A549 (cell line): ENCODE data around the gene PSG1.
"Not testable (repeated sequence)": the region's sequence is repeated elsewhere in the genome, so short reads cannot be mapped to it uniquely, and the experiment has no call there.

ENCODE experiments used
- CHD4 ChIP-seq: fragments of 200-600 bp; sonication (generic); IDR thresholded peaks from 2 replicates; pipeline ENCODE4 v1.6.1; 2016; ENCODE audit warnings: antibody characterized with exemption, mild to moderate bottlenecking, borderline replicate concordance
- FOSL2 ChIP-seq, 2 experiments: fragments of 450-650 bp in 1 of 2; fragments of >200 bp in 1 of 2; sonication (Bioruptor Twin) in 1 of 2; formaldehyde crosslinking; IDR thresholded peaks; 2 replicates each; pipeline versions ENCODE4 v1.5.0 to v1.6.1; 2016 to 2020; ENCODE audit warnings: mild to moderate bottlenecking in 1 of 2, moderate library complexity in 1 of 2
- HOXB13 ChIP-seq: fragments of 250-450 bp; sonication (Bioruptor Pico); IDR thresholded peaks from 2 replicates; pipeline ENCODE4 v1.5.0; 2020; ENCODE audit warnings: low read depth, mild to moderate bottlenecking, moderate library complexity
- KDM1A ChIP-seq: fragments of 200-600 bp; sonication (generic); IDR thresholded peaks from 2 replicates; pipeline ENCODE4 v1.6.1; 2016; ENCODE audit warnings: low read depth, mild to moderate bottlenecking
- MAX ChIP-seq: IDR thresholded peaks from 2 replicates; pipeline ENCODE4 v1.6.1; 2012
- MYC ChIP-seq: IDR thresholded peaks from 2 replicates; pipeline ENCODE4 v1.6.1; 2012; ENCODE audit warnings: mild to moderate bottlenecking, inconsistent platforms, low read length, improper control_type of control experiment, borderline replicate concordance
- NFE2L2 ChIP-seq: fragments of 150-350 bp; conservative IDR thresholded peaks from 2 replicates; pipeline ENCODE4 v1.6.1; 2014; ENCODE audit warnings: low read length
- POLR2A ChIP-seq: IDR thresholded peaks from 2 replicates; pipeline ENCODE4 v1.6.1; 2012; ENCODE audit warnings: mild to moderate bottlenecking, low read length
- RAD21 ChIP-seq, 2 experiments: fragments of >200 bp in 1 of 2; sonication (Bioruptor Twin) in 1 of 2; formaldehyde crosslinking in 1 of 2; IDR thresholded peaks in 1 of 2; conservative IDR thresholded peaks in 1 of 2; 2 replicates in 1 of 2; 3 replicates in 1 of 2; pipeline ENCODE4 v1.6.1; 2012 to 2018; ENCODE audit warnings: inconsistent platforms in 1 of 2
- RFX5 ChIP-seq: fragments of 450-650 bp; IDR thresholded peaks from 2 replicates; pipeline ENCODE4 v1.7.1; 2014; ENCODE audit warnings: antibody characterized with exemption, mild to moderate bottlenecking, moderate library complexity
- RNF2 ChIP-seq: fragments of 200-600 bp; sonication (generic); IDR thresholded peaks from 2 replicates; pipeline ENCODE4 v1.6.1; 2016; ENCODE audit warnings: low read depth, mild to moderate bottlenecking, antibody characterized with exemption, moderate library complexity, borderline replicate concordance
- SMC3 ChIP-seq: fragments of >200 bp; sonication (Bioruptor Twin); formaldehyde crosslinking; IDR thresholded peaks from 3 replicates; pipeline ENCODE4 v1.6.1; 2018; ENCODE audit warnings: inconsistent platforms
- TF ChIP-seq, protein P1 (sequence below): fragments of >200 bp; sonication (Bioruptor Twin); formaldehyde crosslinking; IDR thresholded peaks from 3 replicates; pipeline ENCODE4 v1.5.1; 2016

DNA sequence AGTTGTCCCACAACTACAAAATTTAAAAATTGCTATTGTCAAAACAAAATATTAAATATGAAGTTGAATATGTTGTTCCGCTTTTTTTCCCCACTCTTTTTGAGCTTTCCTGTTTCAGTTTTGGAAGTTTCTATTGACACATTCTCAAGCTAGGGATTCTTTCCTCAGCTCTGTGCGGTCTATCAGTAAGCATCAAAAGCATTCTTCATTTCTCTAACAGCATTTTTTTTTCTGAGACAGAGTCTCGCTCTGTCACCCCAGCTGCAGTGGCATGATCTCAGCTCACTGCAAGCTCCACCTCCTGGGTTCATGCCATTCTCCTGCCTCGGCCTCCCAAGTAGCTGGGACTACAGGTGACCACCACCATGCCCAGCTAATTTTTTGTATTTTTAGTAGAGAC, 33.4 kb upstream of the PSG1 start:
- not testable (repeated sequence) for TF ChIP-seq SMC3; RFX5; FOSL2 (IDR thresholded peaks at IDR 0.05); FOSL2 (CRISPR knock-in tag; IDR thresholded peaks at IDR 0.05); POLR2A; MAX; RAD21 (conservative IDR thresholded peaks at IDR 0.05 in 1 of 2, IDR thresholded peaks at IDR 0.05 in 1 of 2); HOXB13 (CRISPR knock-in tag); MYC; KDM1A; RNF2; CHD4; NFE2L2
- TF ChIP-seq, protein P1, sequence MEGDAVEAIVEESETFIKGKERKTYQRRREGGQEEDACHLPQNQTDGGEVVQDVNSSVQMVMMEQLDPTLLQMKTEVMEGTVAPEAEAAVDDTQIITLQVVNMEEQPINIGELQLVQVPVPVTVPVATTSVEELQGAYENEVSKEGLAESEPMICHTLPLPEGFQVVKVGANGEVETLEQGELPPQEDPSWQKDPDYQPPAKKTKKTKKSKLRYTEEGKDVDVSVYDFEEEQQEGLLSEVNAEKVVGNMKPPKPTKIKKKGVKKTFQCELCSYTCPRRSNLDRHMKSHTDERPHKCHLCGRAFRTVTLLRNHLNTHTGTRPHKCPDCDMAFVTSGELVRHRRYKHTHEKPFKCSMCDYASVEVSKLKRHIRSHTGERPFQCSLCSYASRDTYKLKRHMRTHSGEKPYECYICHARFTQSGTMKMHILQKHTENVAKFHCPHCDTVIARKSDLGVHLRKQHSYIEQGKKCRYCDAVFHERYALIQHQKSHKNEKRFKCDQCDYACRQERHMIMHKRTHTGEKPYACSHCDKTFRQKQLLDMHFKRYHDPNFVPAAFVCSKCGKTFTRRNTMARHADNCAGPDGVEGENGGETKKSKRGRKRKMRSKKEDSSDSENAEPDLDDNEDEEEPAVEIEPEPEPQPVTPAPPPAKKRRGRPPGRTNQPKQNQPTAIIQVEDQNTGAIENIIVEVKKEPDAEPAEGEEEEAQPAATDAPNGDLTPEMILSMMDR, result not testable (repeated sequence)
